ENCODE results near the gene CRIP3. TPM values are rescaled to one million over a fixed set of nuclear protein-coding genes. Genes with fewer than 3 reads are reported as not detected.

Gene CRIP3
- total and polyA plus RNA-seq, 2 of the 13 experiments (the other 11 are each of a cell fraction or from before 2014, with no cell fraction given), result 6.3 to 9.3 TPM

- Histone ChIP-seq H3K4me3 (replicated peaks in 1 of 3; ENCODE audit: insufficient read depth in 1 of 3, low read depth in 2 of 3, low read length in 3 of 3) (peak overlapping the region in 1 of 3 experiments; percentile 42; a peak in 1 of 6 replicates), H3K36me3 (replicated peaks in 1 of 2; ENCODE audit: control insufficient read depth in 1 of 2, insufficient read depth in 2 of 2, low read length in 2 of 2) (no peaks in the 10 kb centered on the region), H2AFZ (ENCODE audit: low read length) (no peak overlapping the region), H3K9ac (ENCODE audit: insufficient read depth, low read depth, low read length) (peak overlapping the region; percentile 68), H3K27me3 (ENCODE audit: control insufficient read depth in 1 of 2, insufficient read depth in 2 of 2, low read length in 2 of 2) (no peaks in the 10 kb centered on the region), H3K4me1 (ENCODE audit: insufficient read depth, low read length) (peaks cover 74% of the 10 kb centered on the region), H3K79me2 (ENCODE audit: insufficient read depth, low read length) (no peaks in the 10 kb centered on the region), H3K9me3 (ENCODE audit: low read length) (no peaks in the 10 kb centered on the region), H3K4me2 (ENCODE audit: low read depth, low read length) (peak overlapping the region; percentile 64), H4K20me1 (ENCODE audit: insufficient read depth, low read length) (no peaks in the 10 kb centered on the region), H3K27ac (ENCODE audit: extremely low read length, insufficient read depth, low read length) (peak overlapping the region; percentile 72)
- DNase-seq (ENCODE audit: low spot score), result peak; percentile 71
- no TSS peak for BruUV-seq (replicated peaks)
- CTCF ChIA-PET (ENCODE audit: low intra/inter-chr PET ratio, low total read pairs), result interaction anchor here (0.8 to 2.8 kb wide), 2 partner anchors 21 to 24 kb away, joined by 4 to 23 read pairs; no protein-coding TSS in a partner anchor
- WGBS (ENCODE audit: low lambda C conversion rate), result 42% methylated on average over 8 of the region's 10 CpGs
- peak; percentile 44 for FAIRE-seq
- peak; percentile 57 for ATAC-seq
- intact Hi-C loops (cut with micrococcal nuclease; ENCODE audit: unreplicated experiment) (loop anchor here (1.0 kb wide), 1 partner anchor 24 kb away; no protein-coding TSS in a partner anchor), in situ Hi-C loops (cut with HindIII; ENCODE audit: extremely low pct_ligation_motif_present, low pct_unique_long_range_greater_than_20kb) (no loop called here)
- POLR2A ChIA-PET, result interaction anchor here (0.6 to 8.3 kb wide), 11 partner anchors 11 to 408 kb away, joined by 3 to 314 read pairs (median 4); partner anchors contain the start of genes DNPH1, RPL7L1, SLC22A7 and ZNF318
- no peak for TF ChIP-seq RCOR2 (CRISPR knock-in tag; IDR thresholded peaks at IDR 0.05)
- no peak for TF ChIP-seq ZNF329 (CRISPR knock-in tag; IDR thresholded peaks at IDR 0.05; ENCODE audit: low read depth)
- no peak for TF ChIP-seq ZFP36L1 (CRISPR knock-in tag; IDR thresholded peaks at IDR 0.05)
- TF ChIP-seq ZNF12 (CRISPR knock-in tag; IDR thresholded peaks at IDR 0.05), result no peak
- TF ChIP-seq AKAP8 (CRISPR knock-in tag; IDR thresholded peaks at IDR 0.05), result no peak
- TF ChIP-seq ZFP62 (CRISPR knock-in tag; IDR thresholded peaks at IDR 0.05), result no peak
- TF ChIP-seq ZNF775 (CRISPR knock-in tag; IDR thresholded peaks at IDR 0.05; ENCODE audit: borderline replicate concordance), result no peak
- TF ChIP-seq ZBTB34 (CRISPR knock-in tag; IDR thresholded peaks at IDR 0.05), result no peak
- TF ChIP-seq PPARG (CRISPR knock-in tag; conservative IDR thresholded peaks at IDR 0.05), result no peak; the same call in 1 of the 2 replicates
- TF ChIP-seq RXRB (CRISPR knock-in tag; IDR thresholded peaks at IDR 0.05; ENCODE audit: borderline replicate concordance), result peak; percentile 40; the same call in 1 of the 2 replicates
- TF ChIP-seq SMYD3 (CRISPR knock-in tag; IDR thresholded peaks at IDR 0.05), result no peak
- no peak for TF ChIP-seq ZBTB33 (CRISPR knock-in tag; IDR thresholded peaks at IDR 0.05)
- TF ChIP-seq CREB3 (CRISPR knock-in tag; IDR thresholded peaks at IDR 0.05), result no peak
- no peak for TF ChIP-seq ZNF20 (CRISPR knock-in tag; IDR thresholded peaks at IDR 0.05)
- TF ChIP-seq NCOR1 (IDR thresholded peaks at IDR 0.05; ENCODE audit: borderline replicate concordance, low read length), result peak; percentile 51; the same call in 1 of the 2 replicates
- TF ChIP-seq DRAP1 (CRISPR knock-in tag; IDR thresholded peaks at IDR 0.05), result no peak; the same call in 1 of the 2 replicates
- peak; percentile 5; the same call in 1 of the 2 replicates for TF ChIP-seq KMT2B (CRISPR knock-in tag; IDR thresholded peaks at IDR 0.05)
- no peak for TF ChIP-seq PHF20 (CRISPR knock-in tag; IDR thresholded peaks at IDR 0.05)
- no peak for TF ChIP-seq ZNF598 (CRISPR knock-in tag; IDR thresholded peaks at IDR 0.05; ENCODE audit: borderline replicate concordance)
- peak; percentile 34; the same call in 1 of the 2 replicates for TF ChIP-seq GABPB1 (CRISPR knock-in tag; IDR thresholded peaks at IDR 0.05)
Observed at GRCh38 chr6:43286980-43287716, 21.5 kb downstream of the CRIP3 start.
